OCI-M2 (cell line): ENCODE measurements around the gene LRP5.
"Not testable (repeated sequence)": the region's sequence is repeated elsewhere in the genome, so short reads cannot be mapped to it uniquely, and the experiment has no call there.

ENCODE experiments used
- DNase-seq: peaks from one replicate; lab custom pipeline; 2025; ENCODE audit not compliant: unreplicated experiment; lab: John Stamatoyannopoulos, UW

LRP5 gene

GRCh38 chr11:68387840-68388239 lies 75.4 kb downstream of the LRP5 start:
- no peak for DNase-seq

GRCh38 chr11:68388595-68389198 lies 76.3 kb downstream of the LRP5 start:
- DNase-seq: no peak

- DNase-seq: no peak
Measured at GRCh38 chr11:68390315-68390714, 77.9 kb downstream of the LRP5 start.

GRCh38 chr11:68392822-68393221 lies 80.4 kb downstream of the LRP5 start:
- DNase-seq: no peak

GRCh38 chr11:68396516-68396915 lies 84.1 kb downstream of the LRP5 start:
- DNase-seq: no peak

GRCh38 chr11:68397256-68397655 lies 84.9 kb downstream of the LRP5 start:
- no peak for DNase-seq

GRCh38 chr11:68398995-68399851 lies 86.8 kb downstream of the LRP5 start:
- DNase-seq: no peak

GRCh38 chr11:68399916-68400315 lies 87.5 kb downstream of the LRP5 start:
- DNase-seq: no peak

- DNase-seq: not testable (repeated sequence)
Measured at GRCh38 chr11:68400584-68400983, 88.2 kb downstream of the LRP5 start.

- DNase-seq: no peak
Measured at GRCh38 chr11:68401856-68402255, 89.5 kb downstream of the LRP5 start.

- DNase-seq: no peak
Measured at GRCh38 chr11:68402355-68403031, 90.1 kb downstream of the LRP5 start.

- no peak for DNase-seq
Measured at GRCh38 chr11:68403424-68403823, 91.0 kb downstream of the LRP5 start.

- no peak for DNase-seq
Measured at GRCh38 chr11:68403831-68404230, 91.4 kb downstream of the LRP5 start.

- no peak for DNase-seq
Measured at GRCh38 chr11:68406324-68407313, 94.2 kb downstream of the LRP5 start.

- no peak for DNase-seq
Measured at GRCh38 chr11:68408512-68408911, 96.1 kb downstream of the LRP5 start.

- no peak for DNase-seq
Measured at GRCh38 chr11:68409748-68410344, 97.5 kb downstream of the LRP5 start.

GRCh38 chr11:68411501-68411991 lies 99.2 kb downstream of the LRP5 start:
- no peak for DNase-seq

GRCh38 chr11:68412593-68413475 lies 100.4 kb downstream of the LRP5 start:
- no peak for DNase-seq

- DNase-seq: no peak
Measured at GRCh38 chr11:68413591-68413999, 101.2 kb downstream of the LRP5 start.
